ENCODE data around the gene RNF19B.

- no peak for TF ChIP-seq CTCF (IDR thresholded peaks at IDR 0.05; ENCODE audit: insufficient read depth, low read depth, low read length)
- TF ChIP-seq EZH2 (IDR thresholded peaks at IDR 0.05; ENCODE audit: insufficient read depth, low read length): no peak
These were observed 47.1 kb downstream of the RNF19B start for GRCh38 chr1:32917521-32917920.
